ENCODE data around the gene CERCAM.

GRCh38 chr9:128420060-128420650 is 502 bp upstream of the CERCAM start:
- TF ChIP-seq, protein P1, sequence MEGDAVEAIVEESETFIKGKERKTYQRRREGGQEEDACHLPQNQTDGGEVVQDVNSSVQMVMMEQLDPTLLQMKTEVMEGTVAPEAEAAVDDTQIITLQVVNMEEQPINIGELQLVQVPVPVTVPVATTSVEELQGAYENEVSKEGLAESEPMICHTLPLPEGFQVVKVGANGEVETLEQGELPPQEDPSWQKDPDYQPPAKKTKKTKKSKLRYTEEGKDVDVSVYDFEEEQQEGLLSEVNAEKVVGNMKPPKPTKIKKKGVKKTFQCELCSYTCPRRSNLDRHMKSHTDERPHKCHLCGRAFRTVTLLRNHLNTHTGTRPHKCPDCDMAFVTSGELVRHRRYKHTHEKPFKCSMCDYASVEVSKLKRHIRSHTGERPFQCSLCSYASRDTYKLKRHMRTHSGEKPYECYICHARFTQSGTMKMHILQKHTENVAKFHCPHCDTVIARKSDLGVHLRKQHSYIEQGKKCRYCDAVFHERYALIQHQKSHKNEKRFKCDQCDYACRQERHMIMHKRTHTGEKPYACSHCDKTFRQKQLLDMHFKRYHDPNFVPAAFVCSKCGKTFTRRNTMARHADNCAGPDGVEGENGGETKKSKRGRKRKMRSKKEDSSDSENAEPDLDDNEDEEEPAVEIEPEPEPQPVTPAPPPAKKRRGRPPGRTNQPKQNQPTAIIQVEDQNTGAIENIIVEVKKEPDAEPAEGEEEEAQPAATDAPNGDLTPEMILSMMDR (IDR thresholded peaks at IDR 0.05; ENCODE audit: poor library complexity): peak; percentile 96
- no peak for TF ChIP-seq EZH2 (IDR thresholded peaks at IDR 0.05; ENCODE audit: borderline replicate concordance)
